SK-N-SH (cell line): ENCODE data around the gene GNAT1.

Experiments used
- EZH2phosphoT487 ChIP-seq: fragments of 200-600 bp; sonication (generic); IDR thresholded peaks from 2 replicates; pipeline ENCODE4 v1.6.1; 2017; ENCODE audit warnings: low read depth, mixed run types, mild to moderate bottlenecking, antibody characterized with exemption, moderate library complexity, borderline replicate concordance
- FOXM1 ChIP-seq: IDR thresholded peaks from 2 replicates; pipeline ENCODE4 v1.4.0; 2012; ENCODE audit warnings: low read depth, mild to moderate bottlenecking
- JUND ChIP-seq: IDR thresholded peaks from 2 replicates; pipeline ENCODE4 v1.4.0; 2012
- MAX ChIP-seq: IDR thresholded peaks from 2 replicates; pipeline ENCODE4 v1.4.0; 2012; ENCODE audit warnings: low read depth
- MXI1 ChIP-seq: IDR thresholded peaks from 2 replicates; pipeline ENCODE4 v1.6.1; 2012; ENCODE audit warnings: mild to moderate bottlenecking, low read depth, low read length, improper control_type of control experiment
- POLR2AphosphoS5 ChIP-seq: IDR thresholded peaks from 2 replicates; pipeline ENCODE4 v1.6.1; 2012; ENCODE audit warnings: low read depth, low read length
- RAD21 ChIP-seq: IDR thresholded peaks from 2 replicates; pipeline ENCODE4 v1.6.1; 2012; ENCODE audit warnings: mild to moderate bottlenecking, low read length
- REST ChIP-seq: IDR thresholded peaks from 2 replicates; pipeline ENCODE4 v1.6.1; 2012; ENCODE audit warnings: mild to moderate bottlenecking, low read depth, low read length, moderate library complexity
- TAF1 ChIP-seq: IDR thresholded peaks from 2 replicates; pipeline ENCODE4 v1.6.1; 2012; ENCODE audit warnings: low read depth, mild to moderate bottlenecking, low read length, moderate library complexity, borderline replicate concordance
- TF ChIP-seq, protein P1 (sequence below): fragments of 200-600 bp; sonication (generic); IDR thresholded peaks from 2 replicates; pipeline ENCODE4 v1.6.1; 2017; ENCODE audit warnings: antibody characterized with exemption, mild to moderate bottlenecking, moderate library complexity
- TF ChIP-seq, protein P2 (sequence below): fragments of 150-350 bp; IDR thresholded peaks from 2 replicates; pipeline ENCODE4 v1.6.1; 2017; ENCODE audit warnings: antibody characterized with exemption, low read length, low read depth, borderline replicate concordance

GRCh38 chr3:50161320-50161719 lies 30.1 kb upstream of the GNAT1 start:
- TF ChIP-seq, protein P1, sequence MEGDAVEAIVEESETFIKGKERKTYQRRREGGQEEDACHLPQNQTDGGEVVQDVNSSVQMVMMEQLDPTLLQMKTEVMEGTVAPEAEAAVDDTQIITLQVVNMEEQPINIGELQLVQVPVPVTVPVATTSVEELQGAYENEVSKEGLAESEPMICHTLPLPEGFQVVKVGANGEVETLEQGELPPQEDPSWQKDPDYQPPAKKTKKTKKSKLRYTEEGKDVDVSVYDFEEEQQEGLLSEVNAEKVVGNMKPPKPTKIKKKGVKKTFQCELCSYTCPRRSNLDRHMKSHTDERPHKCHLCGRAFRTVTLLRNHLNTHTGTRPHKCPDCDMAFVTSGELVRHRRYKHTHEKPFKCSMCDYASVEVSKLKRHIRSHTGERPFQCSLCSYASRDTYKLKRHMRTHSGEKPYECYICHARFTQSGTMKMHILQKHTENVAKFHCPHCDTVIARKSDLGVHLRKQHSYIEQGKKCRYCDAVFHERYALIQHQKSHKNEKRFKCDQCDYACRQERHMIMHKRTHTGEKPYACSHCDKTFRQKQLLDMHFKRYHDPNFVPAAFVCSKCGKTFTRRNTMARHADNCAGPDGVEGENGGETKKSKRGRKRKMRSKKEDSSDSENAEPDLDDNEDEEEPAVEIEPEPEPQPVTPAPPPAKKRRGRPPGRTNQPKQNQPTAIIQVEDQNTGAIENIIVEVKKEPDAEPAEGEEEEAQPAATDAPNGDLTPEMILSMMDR, result no peak
- TF ChIP-seq MXI1 (no peak), TAF1 (no peak), MAX (no peak), POLR2AphosphoS5 (no peak), RAD21 (no peak), JUND (no peak), REST (no peak), EZH2phosphoT487 (no peak), FOXM1 (no peak)
- TF ChIP-seq, protein P2, sequence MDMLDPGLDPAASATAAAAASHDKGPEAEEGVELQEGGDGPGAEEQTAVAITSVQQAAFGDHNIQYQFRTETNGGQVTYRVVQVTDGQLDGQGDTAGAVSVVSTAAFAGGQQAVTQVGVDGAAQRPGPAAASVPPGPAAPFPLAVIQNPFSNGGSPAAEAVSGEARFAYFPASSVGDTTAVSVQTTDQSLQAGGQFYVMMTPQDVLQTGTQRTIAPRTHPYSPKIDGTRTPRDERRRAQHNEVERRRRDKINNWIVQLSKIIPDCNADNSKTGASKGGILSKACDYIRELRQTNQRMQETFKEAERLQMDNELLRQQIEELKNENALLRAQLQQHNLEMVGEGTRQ, result no peak
